Renal cortical epithelial cell (primary cell): ENCODE results near the gene NMBR. TPM values are rescaled to one million over a fixed set of nuclear protein-coding genes. Genes with fewer than 3 reads are reported as not detected.
A peak's percentile ranks its signal among the peaks of the same experiment; 100 is the strongest.
"Not testable (repeated sequence)": the region's sequence is repeated elsewhere in the genome, so short reads cannot be mapped to it uniquely, and the experiment has no call there.

Source experiments
- DNase-seq: peaks from one replicate; pipeline ENCODE4 v3.0.0-alpha.2; 2011; ENCODE audit warnings: low read depth
- total RNA-seq: library from RNA; depleted of rRNA; stranded (reverse); fragments of >200 nt; gene quantifications from 2 replicates; pipeline ENCODE4 v1.2.3, GENCODE V29; 2014

Gene NMBR
- total RNA-seq, 1 donor from 2014 or later = 0.10 TPM

GRCh38 chr6:142058551-142059290 is 88.2 kb downstream of the NMBR start:
- no peak for DNase-seq

GRCh38 chr6:142055219-142055618 is 91.7 kb downstream of the NMBR start:
- no peak for DNase-seq

GRCh38 chr6:142051404-142051803 is 95.5 kb downstream of the NMBR start:
- no peak for DNase-seq

- no peak for DNase-seq
Observed at GRCh38 chr6:142048593-142048980, 98.3 kb downstream of the NMBR start.

DNA sequence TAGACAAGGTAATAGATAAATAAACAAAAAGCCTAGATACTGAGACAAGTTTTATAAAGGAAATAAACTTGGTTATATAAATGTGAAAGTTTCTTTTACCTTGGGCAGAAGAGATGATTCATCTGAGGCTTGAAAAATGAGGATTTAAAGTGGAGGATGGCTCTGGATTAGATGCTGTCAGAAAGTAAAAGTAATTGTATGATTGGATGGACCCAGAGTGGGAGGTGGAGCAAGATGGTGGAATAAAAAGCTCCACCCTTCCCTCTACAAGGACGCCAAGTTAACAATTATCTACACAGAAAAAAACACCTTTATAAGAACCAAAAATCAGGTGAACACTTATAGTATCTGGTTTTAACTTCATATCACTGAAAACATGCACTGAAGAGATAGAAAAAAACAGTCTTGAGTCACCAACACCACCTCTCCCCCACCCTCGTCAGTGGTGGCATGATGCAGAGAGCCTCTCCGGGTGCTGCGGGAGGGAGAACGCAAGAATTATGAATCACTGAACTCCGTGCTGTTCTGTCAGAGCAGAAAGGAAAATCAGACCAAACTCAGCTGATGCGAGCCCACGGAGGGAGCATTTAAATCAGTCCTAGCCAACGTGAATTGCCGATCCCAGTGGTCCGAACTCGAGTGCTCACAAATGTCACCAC is 98.9 kb downstream of the NMBR start:
- no peak for DNase-seq

- peak; percentile 60 for DNase-seq
Observed at GRCh38 chr6:142045380-142046278, 101.3 kb downstream of the NMBR start.

DNA sequence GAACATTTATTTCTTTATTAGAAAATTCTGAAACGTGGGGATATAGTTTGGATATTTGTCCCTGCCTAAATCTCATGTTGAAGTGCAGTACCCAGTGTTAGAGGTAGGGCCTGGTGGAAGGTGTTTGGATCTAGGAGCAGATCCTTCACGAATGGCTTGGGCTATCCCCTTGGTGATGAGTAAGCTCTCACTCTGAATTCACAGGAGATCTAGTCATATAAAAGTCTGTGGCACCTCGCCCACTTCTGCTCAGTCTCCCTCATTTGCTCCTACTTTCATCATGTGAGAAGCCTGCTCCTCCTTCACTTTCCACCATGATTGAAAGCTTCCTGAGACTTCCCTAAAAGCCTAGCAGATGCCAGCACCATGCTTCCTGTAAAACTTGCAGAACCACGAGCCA is 111.0 kb downstream of the NMBR start:
- DNase-seq = no peak

DNA sequence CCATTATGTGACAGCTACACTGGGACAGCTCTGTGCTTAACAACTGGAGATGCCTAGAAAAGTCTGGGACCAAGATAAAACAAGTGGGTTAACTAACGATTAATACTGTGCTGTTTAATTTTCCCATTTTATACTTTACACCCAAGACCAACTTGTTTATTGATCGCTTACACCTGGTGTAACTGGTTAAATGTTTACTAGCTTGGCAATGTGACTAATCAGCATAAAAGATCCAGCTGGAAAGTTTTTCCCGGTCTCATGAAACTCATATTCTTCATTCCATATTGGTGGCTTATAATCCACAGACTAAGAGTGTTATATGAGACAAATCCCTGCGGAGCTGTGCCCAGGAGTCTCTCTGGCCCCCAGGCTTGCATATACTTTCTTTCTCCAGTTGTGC is 115.9 kb downstream of the NMBR start:
- DNase-seq = peak; percentile 28

GRCh38 chr6:142030115-142030619 is 116.8 kb downstream of the NMBR start:
- DNase-seq = peak; percentile 16

- DNase-seq = no peak
Observed at GRCh38 chr6:142028527-142028926, 118.4 kb downstream of the NMBR start.

DNA sequence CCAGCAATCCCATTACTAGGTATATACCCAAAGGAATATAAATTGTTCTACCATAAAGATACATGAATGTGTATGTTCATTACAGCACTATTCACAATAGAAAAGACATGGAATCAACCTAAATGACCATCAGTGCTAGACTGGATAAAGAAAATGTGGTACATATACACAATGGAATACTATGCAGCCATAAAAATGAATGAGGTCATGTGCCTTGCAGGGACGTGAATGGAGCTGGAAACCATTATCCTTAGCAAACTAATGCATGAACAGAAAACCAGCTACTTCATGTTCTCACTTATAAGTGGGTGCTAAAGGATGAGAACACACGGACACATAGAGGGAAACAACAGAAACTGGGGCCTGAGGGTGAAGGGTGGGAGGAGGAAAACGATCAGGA is 119.1 kb downstream of the NMBR start:
- DNase-seq = not testable (repeated sequence)

DNA sequence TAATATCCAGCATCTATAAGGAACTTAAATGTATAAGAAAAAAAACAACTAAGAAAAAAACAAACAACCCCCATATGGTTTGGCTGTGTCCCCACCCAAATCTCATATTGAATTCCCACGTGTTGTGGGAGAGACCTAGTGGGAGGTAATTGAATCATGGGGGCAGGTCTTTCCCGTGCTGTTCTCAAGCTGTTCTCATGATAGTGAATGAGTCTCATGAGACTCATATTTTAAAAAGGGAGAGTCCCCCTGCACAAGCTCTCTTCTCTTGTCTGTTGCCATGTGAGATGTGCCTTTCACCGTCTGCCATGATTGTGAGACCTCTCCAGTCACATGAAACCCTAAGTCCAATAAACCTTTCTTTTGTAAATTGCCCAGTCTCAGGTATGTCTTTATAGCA is 119.8 kb downstream of the NMBR start:
- DNase-seq = no peak

- DNase-seq = peak; percentile 61
Observed at GRCh38 chr6:142026471-142026870, 120.5 kb downstream of the NMBR start.

Other genes with a start within 250 kb of the NMBR start
- gene GJE1, start 14.2 kb downstream of the NMBR start, total RNA-seq = not detected in 2 replicates
- gene VTA1, start 141 bp upstream of the NMBR start, total RNA-seq = 75.7 and 81.4 TPM in 2 replicates
- gene ADGRG6, start 154.9 kb upstream of the NMBR start, total RNA-seq = 26.1 and 46.0 TPM in 2 replicates